ENCODE results near the gene JAKMIP2. TPM values are rescaled to one million over a fixed set of nuclear protein-coding genes. Genes with fewer than 3 reads are reported as not detected.

Gene JAKMIP2
- polyA plus RNA-seq, 1 of the 3 experiments (the other 2 are of a cell fraction): 2.1 TPM

DNA sequence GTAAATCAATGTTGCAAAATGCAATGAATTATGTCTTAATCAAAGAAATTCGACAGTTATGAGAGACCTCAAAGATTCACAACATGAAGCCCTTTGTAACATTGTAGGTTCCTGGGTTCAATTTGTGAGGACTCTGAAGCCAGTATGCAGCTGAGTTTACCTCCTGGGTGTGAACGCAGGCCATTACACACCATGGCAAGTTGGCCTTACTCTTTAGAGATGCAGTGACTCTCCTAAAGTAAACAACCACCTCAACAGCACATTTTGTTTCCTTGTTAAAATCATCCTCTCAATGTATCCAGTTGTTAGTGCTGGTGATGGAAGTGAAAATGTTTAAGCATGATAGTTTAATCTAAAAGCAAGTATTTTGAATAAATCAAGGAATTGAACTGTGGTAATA is 73.8 kb downstream of the JAKMIP2 start:
- Histone ChIP-seq H3K9me3 (no peaks in the 10 kb centered on the region), H3F3A (replicated peaks; ENCODE audit: insufficient read depth) (no peaks in the 10 kb centered on the region), H3K9ac (no peak overlapping the region), H3K27me3 (ENCODE audit: insufficient read depth) (no peaks in the 10 kb centered on the region), H3K79me2 (ENCODE audit: insufficient read depth) (no peaks in the 10 kb centered on the region), H2AFZ (ENCODE audit: low read depth) (no peak overlapping the region), H3K4me1 (ENCODE audit: control insufficient read depth in 1 of 2, insufficient read depth in 2 of 2, low read depth in 1 of 2, low read length in 1 of 2) (peaks cover 0 to 13% of the 10 kb centered on the region in 2 experiments; a peak in 1 of 4 replicates), H4K20me1 (ENCODE audit: insufficient read depth) (no peaks in the 10 kb centered on the region), H3K36me3 (replicated peaks in 1 of 2; ENCODE audit: control insufficient read depth in 1 of 2, insufficient read depth in 2 of 2, low read length in 1 of 2) (no peaks in the 10 kb centered on the region), H3K4me3 (ENCODE audit: low read depth in 2 of 2, low read length in 1 of 2) (no peak overlapping the region), H3K27ac (ENCODE audit: low read depth in 2 of 2, low read length in 1 of 2) (no peak overlapping the region), H3K4me2 (no peak overlapping the region), H3K9me2 (no peaks in the 10 kb centered on the region)
- 80% methylated on average over 2 of the region's 2 CpGs for WGBS (ENCODE audit: low lambda C conversion rate)
- ChIA-PET CTCF (interaction anchor here (1.1 kb wide), 1 partner anchor 114 kb away, joined by 3 read pairs; no protein-coding TSS in a partner anchor), POLR2A (no interaction called here)
- DNase-seq: no peak
- TF ChIP-seq POLR2AphosphoS5 (IDR thresholded peaks at IDR 0.05; ENCODE audit: low read depth, low read length): no peak
- TF ChIP-seq EP300 (IDR thresholded peaks at IDR 0.05; ENCODE audit: borderline replicate concordance in 1 of 2, low read depth in 1 of 2, low read length in 1 of 2): no peak
- TF ChIP-seq, protein P1, sequence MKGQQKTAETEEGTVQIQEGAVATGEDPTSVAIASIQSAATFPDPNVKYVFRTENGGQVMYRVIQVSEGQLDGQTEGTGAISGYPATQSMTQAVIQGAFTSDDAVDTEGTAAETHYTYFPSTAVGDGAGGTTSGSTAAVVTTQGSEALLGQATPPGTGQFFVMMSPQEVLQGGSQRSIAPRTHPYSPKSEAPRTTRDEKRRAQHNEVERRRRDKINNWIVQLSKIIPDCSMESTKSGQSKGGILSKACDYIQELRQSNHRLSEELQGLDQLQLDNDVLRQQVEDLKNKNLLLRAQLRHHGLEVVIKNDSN (IDR thresholded peaks at IDR 0.05; ENCODE audit: borderline replicate concordance, low read depth): no peak
- no peak for TF ChIP-seq TAF1 (IDR thresholded peaks at IDR 0.05; ENCODE audit: borderline replicate concordance, low read depth, low read length)

DNA sequence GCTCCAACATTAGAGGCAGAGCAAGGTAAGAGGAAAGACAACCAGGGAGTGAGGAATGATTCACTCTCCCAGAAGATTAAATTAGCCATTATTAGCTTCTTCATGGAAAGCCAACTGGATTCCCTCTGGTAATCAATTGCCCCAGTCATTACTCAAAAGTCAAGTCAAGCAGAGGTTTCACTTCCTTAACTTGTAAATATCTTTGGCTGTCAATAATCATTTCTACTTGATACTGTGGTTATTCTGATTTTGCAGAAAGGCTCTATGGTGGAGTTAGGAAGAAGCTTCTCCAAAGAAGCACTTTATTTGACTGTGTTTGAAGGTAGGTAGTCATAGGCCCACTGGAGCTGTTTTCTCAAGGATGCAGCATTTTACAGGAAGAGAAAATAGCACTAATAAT is 78.0 kb downstream of the JAKMIP2 start:
- no peak overlapping the region for H2AFZ ChIP-seq (ENCODE audit: low read depth)
- no peak overlapping the region for H3K4me3 ChIP-seq (ENCODE audit: low read depth in 2 of 2, low read length in 1 of 2)
- no peak for TF ChIP-seq POLR2AphosphoS5 (IDR thresholded peaks at IDR 0.05; ENCODE audit: low read depth, low read length)
- TF ChIP-seq ZBTB33 (IDR thresholded peaks at IDR 0.05; ENCODE audit: borderline replicate concordance, low read depth): no peak
- TF ChIP-seq RAD21 (IDR thresholded peaks at IDR 0.05; ENCODE audit: low read length): no peak
- TF ChIP-seq FOXM1 (IDR thresholded peaks at IDR 0.05; ENCODE audit: low read depth): no peak
- no peak for TF ChIP-seq FOXJ3 (CRISPR knock-in tag; IDR thresholded peaks at IDR 0.05)
- TF ChIP-seq JUND (IDR thresholded peaks at IDR 0.05): no peak
- no peak for TF ChIP-seq YY1 (IDR thresholded peaks at IDR 0.05; ENCODE audit: low read depth)
- TF ChIP-seq, protein P2, sequence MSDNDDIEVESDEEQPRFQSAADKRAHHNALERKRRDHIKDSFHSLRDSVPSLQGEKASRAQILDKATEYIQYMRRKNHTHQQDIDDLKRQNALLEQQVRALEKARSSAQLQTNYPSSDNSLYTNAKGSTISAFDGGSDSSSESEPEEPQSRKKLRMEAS (IDR thresholded peaks at IDR 0.05; ENCODE audit: low read depth): no peak
- TF ChIP-seq NRF1 (IDR thresholded peaks at IDR 0.05; ENCODE audit: low read depth, low read length): no peak
- no peak for TF ChIP-seq TAF1 (IDR thresholded peaks at IDR 0.05; ENCODE audit: borderline replicate concordance, low read depth, low read length)
- TF ChIP-seq TEAD4 (IDR thresholded peaks at IDR 0.05; ENCODE audit: borderline replicate concordance, insufficient read depth): no peak
- TF ChIP-seq GATA2 (CRISPR knock-in tag; IDR thresholded peaks at IDR 0.05): no peak
- TF ChIP-seq RCOR1 (IDR thresholded peaks at IDR 0.05; ENCODE audit: low read length): no peak
- no peak for TF ChIP-seq IRF3 (IDR thresholded peaks at IDR 0.05; ENCODE audit: low read depth, low read length)
- TF ChIP-seq, protein P1 (IDR thresholded peaks at IDR 0.05; ENCODE audit: borderline replicate concordance, low read depth): no peak
- no peaks in the 10 kb centered on the region for H4K20me1 ChIP-seq (ENCODE audit: insufficient read depth)
- peaks cover 0 to 7% of the 10 kb centered on the region in 2 experiments; a peak in 1 of 4 replicates for H3K4me1 ChIP-seq (ENCODE audit: control insufficient read depth in 1 of 2, insufficient read depth in 2 of 2, low read depth in 1 of 2, low read length in 1 of 2)
- DNase-seq: no peak
- no peaks in the 10 kb centered on the region for H3K9me2 ChIP-seq
- H3K9me3 ChIP-seq: no peaks in the 10 kb centered on the region
- H3K27ac ChIP-seq (ENCODE audit: low read depth in 2 of 2, low read length in 1 of 2): no peak overlapping the region
- H3F3A ChIP-seq (replicated peaks; ENCODE audit: insufficient read depth): no peaks in the 10 kb centered on the region
- no peaks in the 10 kb centered on the region for H3K27me3 ChIP-seq (ENCODE audit: insufficient read depth)
- no peak overlapping the region for H3K9ac ChIP-seq
- ChIA-PET POLR2A (no interaction called here), CTCF (interaction anchor here (0.6 kb wide), 1 partner anchor 40 kb away, joined by 3 read pairs; no protein-coding TSS in a partner anchor)
- H3K4me2 ChIP-seq: no peak overlapping the region
- H3K79me2 ChIP-seq (ENCODE audit: insufficient read depth): no peaks in the 10 kb centered on the region
- no peaks in the 10 kb centered on the region for H3K36me3 ChIP-seq (replicated peaks in 1 of 2; ENCODE audit: control insufficient read depth in 1 of 2, insufficient read depth in 2 of 2, low read length in 1 of 2)
